WTC11 (cell line): Measurements from ENCODE around the gene UMODL1.

Experiments used
- ATF3 ChIP-seq: sonication (generic); formaldehyde crosslinking; conservative IDR thresholded peaks from 2 replicates; pipeline ENCODE4 v1.8.1; 2022; ENCODE audit warnings: mild to moderate bottlenecking, missing genetic modification reagents
- ATF6 ChIP-seq: sonication (generic); formaldehyde crosslinking; IDR thresholded peaks from 2 replicates; pipeline ENCODE4 v1.8.1; 2023; ENCODE audit warnings: mild to moderate bottlenecking, missing genetic modification reagents
- EMX1 ChIP-seq: fragments of 250-450 bp; sonication (Bioruptor Pico); IDR thresholded peaks from 2 replicates; pipeline ENCODE4 v1.8.0; 2021; ENCODE audit warnings: mild to moderate bottlenecking
- ESRRA ChIP-seq: sonication (generic); formaldehyde crosslinking; IDR thresholded peaks from 2 replicates; pipeline ENCODE4 v1.8.1; 2022; ENCODE audit warnings: mild to moderate bottlenecking, missing genetic modification reagents, borderline replicate concordance
- NFE2L1 ChIP-seq: sonication (generic); formaldehyde crosslinking; IDR thresholded peaks from 2 replicates; pipeline ENCODE4 v1.8.1; 2023; ENCODE audit warnings: missing genetic modification reagents
- NR1H2 ChIP-seq: sonication (generic); formaldehyde crosslinking; IDR thresholded peaks from 2 replicates; pipeline ENCODE4 v1.9.0; 2021; ENCODE audit warnings: mild to moderate bottlenecking, moderate library complexity, missing genetic modification reagents
- NR3C1 ChIP-seq: sonication (generic); formaldehyde crosslinking; conservative IDR thresholded peaks from 2 replicates; pipeline ENCODE4 v1.8.1; 2023; ENCODE audit warnings: low read depth, mild to moderate bottlenecking, missing genetic modification reagents
- SP1 ChIP-seq: sonication (generic); formaldehyde crosslinking; conservative IDR thresholded peaks from 2 replicates; pipeline ENCODE4 v1.8.1; 2022; ENCODE audit warnings: missing genetic modification reagents
- TF ChIP-seq, protein P1 (sequence below): fragments of 200-600 bp; IDR thresholded peaks from 2 replicates; pipeline ENCODE4 v1.8.0; 2022; ENCODE audit warnings: antibody characterized with exemption
- TF ChIP-seq, protein P2 (sequence below): sonication (generic); formaldehyde crosslinking; IDR thresholded peaks from 2 replicates; pipeline ENCODE4 v1.8.1; 2023; ENCODE audit warnings: mild to moderate bottlenecking, missing genetic modification reagents, moderate library complexity
- TF ChIP-seq, protein P3 (sequence below): sonication (generic); formaldehyde crosslinking; IDR thresholded peaks from 2 replicates; pipeline ENCODE4 v1.8.0; 2022; ENCODE audit warnings: mild to moderate bottlenecking, missing genetic modification reagents
- TF ChIP-seq, protein P4 (sequence below): sonication (generic); formaldehyde crosslinking; IDR thresholded peaks from 2 replicates; pipeline ENCODE4 v1.8.0; 2022; ENCODE audit warnings: mild to moderate bottlenecking, missing genetic modification reagents

- TF ChIP-seq NR1H2 (CRISPR knock-in tag) (no peak), ATF6 (CRISPR knock-in tag) (no peak), NFE2L1 (CRISPR knock-in tag) (no peak), NR3C1 (CRISPR knock-in tag) (no peak), EMX1 (CRISPR knock-in tag) (no peak), ESRRA (CRISPR knock-in tag) (no peak), ATF3 (CRISPR knock-in tag) (no peak), SP1 (CRISPR knock-in tag) (no peak)
- TF ChIP-seq, protein P1, sequence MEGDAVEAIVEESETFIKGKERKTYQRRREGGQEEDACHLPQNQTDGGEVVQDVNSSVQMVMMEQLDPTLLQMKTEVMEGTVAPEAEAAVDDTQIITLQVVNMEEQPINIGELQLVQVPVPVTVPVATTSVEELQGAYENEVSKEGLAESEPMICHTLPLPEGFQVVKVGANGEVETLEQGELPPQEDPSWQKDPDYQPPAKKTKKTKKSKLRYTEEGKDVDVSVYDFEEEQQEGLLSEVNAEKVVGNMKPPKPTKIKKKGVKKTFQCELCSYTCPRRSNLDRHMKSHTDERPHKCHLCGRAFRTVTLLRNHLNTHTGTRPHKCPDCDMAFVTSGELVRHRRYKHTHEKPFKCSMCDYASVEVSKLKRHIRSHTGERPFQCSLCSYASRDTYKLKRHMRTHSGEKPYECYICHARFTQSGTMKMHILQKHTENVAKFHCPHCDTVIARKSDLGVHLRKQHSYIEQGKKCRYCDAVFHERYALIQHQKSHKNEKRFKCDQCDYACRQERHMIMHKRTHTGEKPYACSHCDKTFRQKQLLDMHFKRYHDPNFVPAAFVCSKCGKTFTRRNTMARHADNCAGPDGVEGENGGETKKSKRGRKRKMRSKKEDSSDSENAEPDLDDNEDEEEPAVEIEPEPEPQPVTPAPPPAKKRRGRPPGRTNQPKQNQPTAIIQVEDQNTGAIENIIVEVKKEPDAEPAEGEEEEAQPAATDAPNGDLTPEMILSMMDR = no peak
- TF ChIP-seq, protein P2, sequence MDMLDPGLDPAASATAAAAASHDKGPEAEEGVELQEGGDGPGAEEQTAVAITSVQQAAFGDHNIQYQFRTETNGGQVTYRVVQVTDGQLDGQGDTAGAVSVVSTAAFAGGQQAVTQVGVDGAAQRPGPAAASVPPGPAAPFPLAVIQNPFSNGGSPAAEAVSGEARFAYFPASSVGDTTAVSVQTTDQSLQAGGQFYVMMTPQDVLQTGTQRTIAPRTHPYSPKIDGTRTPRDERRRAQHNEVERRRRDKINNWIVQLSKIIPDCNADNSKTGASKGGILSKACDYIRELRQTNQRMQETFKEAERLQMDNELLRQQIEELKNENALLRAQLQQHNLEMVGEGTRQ (CRISPR knock-in tag) = no peak
- TF ChIP-seq, protein P3, sequence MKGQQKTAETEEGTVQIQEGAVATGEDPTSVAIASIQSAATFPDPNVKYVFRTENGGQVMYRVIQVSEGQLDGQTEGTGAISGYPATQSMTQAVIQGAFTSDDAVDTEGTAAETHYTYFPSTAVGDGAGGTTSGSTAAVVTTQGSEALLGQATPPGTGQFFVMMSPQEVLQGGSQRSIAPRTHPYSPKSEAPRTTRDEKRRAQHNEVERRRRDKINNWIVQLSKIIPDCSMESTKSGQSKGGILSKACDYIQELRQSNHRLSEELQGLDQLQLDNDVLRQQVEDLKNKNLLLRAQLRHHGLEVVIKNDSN (CRISPR knock-in tag) = no peak
- TF ChIP-seq, protein P4, sequence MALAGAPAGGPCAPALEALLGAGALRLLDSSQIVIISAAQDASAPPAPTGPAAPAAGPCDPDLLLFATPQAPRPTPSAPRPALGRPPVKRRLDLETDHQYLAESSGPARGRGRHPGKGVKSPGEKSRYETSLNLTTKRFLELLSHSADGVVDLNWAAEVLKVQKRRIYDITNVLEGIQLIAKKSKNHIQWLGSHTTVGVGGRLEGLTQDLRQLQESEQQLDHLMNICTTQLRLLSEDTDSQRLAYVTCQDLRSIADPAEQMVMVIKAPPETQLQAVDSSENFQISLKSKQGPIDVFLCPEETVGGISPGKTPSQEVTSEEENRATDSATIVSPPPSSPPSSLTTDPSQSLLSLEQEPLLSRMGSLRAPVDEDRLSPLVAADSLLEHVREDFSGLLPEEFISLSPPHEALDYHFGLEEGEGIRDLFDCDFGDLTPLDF = no peak
Observed at GRCh38 chr21:42124826-42125570, 53.9 kb downstream of the UMODL1 start.
